ENCODE measurements around the gene HRNR. TPM values are rescaled to one million over a fixed set of nuclear protein-coding genes. Genes with fewer than 3 reads are reported as not detected.

HRNR gene
- total RNA-seq, 2 donors from 2014 or later, result not detected

DNA sequence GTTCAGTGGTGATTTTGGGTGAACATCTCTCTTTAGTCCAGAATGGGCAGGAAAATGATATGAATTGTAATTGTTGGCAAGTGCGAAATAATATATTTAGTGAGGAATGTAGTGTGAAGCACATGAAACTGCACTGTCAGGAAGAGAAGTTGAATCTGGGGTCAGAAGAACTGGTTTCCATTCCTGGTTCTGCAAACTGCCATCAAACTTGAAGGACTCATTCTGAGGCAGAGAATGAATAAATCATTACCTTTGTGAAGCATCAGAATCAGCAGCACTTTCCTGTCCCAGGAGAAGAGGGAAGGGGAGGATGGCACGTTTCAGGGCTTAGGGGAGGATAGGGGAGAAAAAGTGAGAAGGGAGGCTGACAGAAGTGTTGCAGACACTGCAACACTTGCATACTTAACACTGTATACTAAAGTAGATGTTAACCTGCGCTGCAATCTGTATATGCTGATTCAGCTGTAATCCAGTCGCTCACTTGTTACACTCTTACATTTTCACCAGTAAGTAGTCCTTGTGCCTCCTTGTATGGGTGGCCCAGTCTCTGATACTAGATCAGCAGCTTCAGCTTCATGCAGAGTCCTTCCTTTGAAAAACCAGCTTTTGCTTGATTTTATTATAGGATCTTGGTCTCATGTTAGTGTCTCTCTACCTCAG is 54.5 kb downstream of the HRNR start:
- no peaks in the 10 kb centered on the region for H3K36me3 ChIP-seq
- H3K9me3 ChIP-seq, result no peaks in the 10 kb centered on the region
- intact Hi-C loops (cut with DNase I), result no loop called here
- no peak overlapping the region for H3K9ac ChIP-seq (ENCODE audit: low read depth in 2 of 2, low read length in 2 of 2)
- H3K4me3 ChIP-seq, result no peak overlapping the region
- no peaks in the 10 kb centered on the region for H3K4me1 ChIP-seq
- H3K27me3 ChIP-seq, result no peaks in the 10 kb centered on the region
- DNase-seq, result no peak
- H3K27ac ChIP-seq, result no peak overlapping the region
- TF ChIP-seq, protein P1, sequence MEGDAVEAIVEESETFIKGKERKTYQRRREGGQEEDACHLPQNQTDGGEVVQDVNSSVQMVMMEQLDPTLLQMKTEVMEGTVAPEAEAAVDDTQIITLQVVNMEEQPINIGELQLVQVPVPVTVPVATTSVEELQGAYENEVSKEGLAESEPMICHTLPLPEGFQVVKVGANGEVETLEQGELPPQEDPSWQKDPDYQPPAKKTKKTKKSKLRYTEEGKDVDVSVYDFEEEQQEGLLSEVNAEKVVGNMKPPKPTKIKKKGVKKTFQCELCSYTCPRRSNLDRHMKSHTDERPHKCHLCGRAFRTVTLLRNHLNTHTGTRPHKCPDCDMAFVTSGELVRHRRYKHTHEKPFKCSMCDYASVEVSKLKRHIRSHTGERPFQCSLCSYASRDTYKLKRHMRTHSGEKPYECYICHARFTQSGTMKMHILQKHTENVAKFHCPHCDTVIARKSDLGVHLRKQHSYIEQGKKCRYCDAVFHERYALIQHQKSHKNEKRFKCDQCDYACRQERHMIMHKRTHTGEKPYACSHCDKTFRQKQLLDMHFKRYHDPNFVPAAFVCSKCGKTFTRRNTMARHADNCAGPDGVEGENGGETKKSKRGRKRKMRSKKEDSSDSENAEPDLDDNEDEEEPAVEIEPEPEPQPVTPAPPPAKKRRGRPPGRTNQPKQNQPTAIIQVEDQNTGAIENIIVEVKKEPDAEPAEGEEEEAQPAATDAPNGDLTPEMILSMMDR (IDR thresholded peaks at IDR 0.05), result no peak

GRCh38 chr1:152168535-152168868 is 55.5 kb downstream of the HRNR start:
- no peak overlapping the region for H3K9ac ChIP-seq (ENCODE audit: low read depth in 2 of 2, low read length in 2 of 2)
- no peaks in the 10 kb centered on the region for H3K27me3 ChIP-seq
- H3K27ac ChIP-seq, result no peak overlapping the region
- no peaks in the 10 kb centered on the region for H3K4me1 ChIP-seq
- H3K9me3 ChIP-seq, result no peaks in the 10 kb centered on the region
- no peak overlapping the region for H3K4me3 ChIP-seq
- H3K36me3 ChIP-seq, result no peaks in the 10 kb centered on the region
- DNase-seq, result no peak
- TF ChIP-seq, protein P1 (IDR thresholded peaks at IDR 0.05), result no peak
- intact Hi-C loops (cut with DNase I), result no loop called here

GRCh38 chr1:152167835-152168534 is 56.0 kb downstream of the HRNR start:
- no peak overlapping the region for H3K4me3 ChIP-seq
- no peak overlapping the region for H3K9ac ChIP-seq (ENCODE audit: low read depth in 2 of 2, low read length in 2 of 2)
- H3K9me3 ChIP-seq, result no peaks in the 10 kb centered on the region
- no peaks in the 10 kb centered on the region for H3K4me1 ChIP-seq
- no peak for DNase-seq
- TF ChIP-seq, protein P1 (IDR thresholded peaks at IDR 0.05), result no peak
- intact Hi-C loops (cut with DNase I), result no loop called here
- H3K36me3 ChIP-seq, result no peaks in the 10 kb centered on the region
- no peaks in the 10 kb centered on the region for H3K27me3 ChIP-seq
- no peak overlapping the region for H3K27ac ChIP-seq

- no peak for DNase-seq
- TF ChIP-seq, protein P1 (IDR thresholded peaks at IDR 0.05), result no peak
- intact Hi-C loops (cut with DNase I), result no loop called here
- Histone ChIP-seq H3K9me3 (no peaks in the 10 kb centered on the region), H3K4me3 (no peak overlapping the region), H3K4me1 (no peaks in the 10 kb centered on the region), H3K27me3 (no peaks in the 10 kb centered on the region), H3K9ac (ENCODE audit: low read depth in 2 of 2, low read length in 2 of 2) (no peak overlapping the region), H3K27ac (no peak overlapping the region), H3K36me3 (no peaks in the 10 kb centered on the region)
These were observed 57.0 kb downstream of the HRNR start for GRCh38 chr1:152166966-152167365.

GRCh38 chr1:152165286-152166077 is 58.5 kb downstream of the HRNR start:
- intact Hi-C loops (cut with DNase I), result no loop called here
- Histone ChIP-seq H3K36me3 (no peaks in the 10 kb centered on the region), H3K9me3 (no peaks in the 10 kb centered on the region), H3K27me3 (no peaks in the 10 kb centered on the region), H3K9ac (ENCODE audit: low read depth in 2 of 2, low read length in 2 of 2) (no peak overlapping the region), H3K4me1 (no peaks in the 10 kb centered on the region), H3K4me3 (no peak overlapping the region), H3K27ac (no peak overlapping the region)
- TF ChIP-seq, protein P1 (IDR thresholded peaks at IDR 0.05), result no peak
- DNase-seq, result no peak
